ENCODE results near the gene OS9.

DNA sequence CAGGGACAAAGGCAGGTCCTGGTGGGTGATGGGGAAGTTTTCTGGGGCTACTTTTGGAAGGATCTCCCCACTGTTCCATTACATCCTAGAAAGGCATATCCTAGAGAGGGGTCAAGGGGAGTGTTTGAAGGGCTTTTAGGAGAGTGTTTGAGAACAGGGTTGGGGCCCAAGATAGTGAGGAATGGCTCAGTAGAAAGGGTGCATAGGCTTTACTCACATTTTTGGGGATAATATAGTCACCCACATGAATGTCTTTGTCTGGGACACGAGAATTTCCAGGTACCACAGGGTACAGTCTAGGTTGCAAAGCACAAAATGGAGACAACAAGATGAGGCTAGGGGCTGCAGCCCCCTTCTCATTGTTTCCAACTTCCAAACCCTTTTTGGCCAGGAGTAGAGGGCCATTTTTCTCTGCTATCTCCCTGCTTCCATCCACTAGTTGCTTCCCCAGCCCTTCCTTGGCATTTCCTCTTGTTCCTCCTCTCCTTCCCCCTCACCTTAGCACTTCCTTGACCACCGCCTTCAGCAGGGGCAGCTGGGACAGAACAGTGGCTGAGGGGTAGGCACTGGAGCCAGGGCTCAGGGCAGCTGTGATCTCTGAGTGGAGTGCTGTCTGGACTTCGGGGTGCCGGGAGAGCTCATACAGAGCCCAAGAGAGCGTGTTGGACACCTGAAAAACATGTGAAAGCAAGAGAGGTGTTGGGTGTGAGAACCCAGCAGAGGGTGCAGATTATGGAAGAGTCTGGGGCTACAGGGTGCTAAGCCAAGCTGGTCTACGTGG, 70.1 kb downstream of the OS9 start:
- TF ChIP-seq SIN3A (IDR thresholded peaks at IDR 0.05; ENCODE audit: borderline replicate concordance, insufficient read depth, low read depth, low read length) (no peak), CTCF (IDR thresholded peaks at IDR 0.05) (no peak), REST (IDR thresholded peaks at IDR 0.05; ENCODE audit: insufficient read depth in 1 of 2, low read depth in 2 of 2, low read length in 1 of 2) (no peak), POLR2AphosphoS5 (IDR thresholded peaks at IDR 0.05; ENCODE audit: low read depth, low read length) (no peak)
